ENCODE measurements around the gene CHST3.
"Not testable (repeated sequence)": the region's sequence is repeated elsewhere in the genome, so short reads cannot be mapped to it uniquely, and the experiment has no call there.

The CHST3 gene

DNA sequence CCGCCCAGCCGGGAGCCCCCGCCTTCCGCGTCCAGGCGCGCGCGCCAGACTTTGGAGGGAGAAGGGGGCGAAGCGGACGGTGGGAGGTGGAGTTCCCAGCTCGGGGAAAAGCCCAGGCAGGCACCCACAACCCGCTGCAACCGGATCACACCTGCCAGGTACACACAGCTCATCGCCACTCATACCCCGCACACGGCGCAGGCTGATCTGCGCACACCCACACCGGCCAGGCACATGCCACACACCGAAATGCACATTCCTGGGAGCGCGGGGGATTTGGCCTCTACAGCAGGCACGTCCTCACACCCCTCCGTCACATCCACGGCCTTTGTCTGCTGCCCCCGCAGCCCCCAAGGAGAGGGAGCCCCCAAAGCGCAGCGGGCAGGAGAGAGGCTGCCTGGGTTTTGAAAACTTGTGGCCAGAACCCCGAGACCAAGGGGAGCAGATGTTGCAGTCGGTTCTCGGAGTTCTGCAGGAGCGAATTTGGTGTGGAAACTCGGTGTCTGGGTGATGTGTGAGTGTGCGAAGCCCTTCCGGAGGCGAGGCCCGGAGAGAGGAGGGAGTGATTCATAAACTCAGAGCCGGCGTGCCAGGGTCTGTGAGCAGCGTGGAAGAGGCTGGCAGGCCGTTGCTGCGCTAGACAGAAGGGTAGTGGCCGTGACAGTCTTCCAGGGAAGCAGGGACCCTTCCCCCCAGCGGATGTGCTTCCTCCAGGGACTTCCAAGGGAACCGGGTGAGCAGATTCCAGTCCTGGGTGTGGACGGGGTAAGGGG is 734 bp downstream of the CHST3 start:
- no peak for TF ChIP-seq ZNF274 (IDR thresholded peaks at IDR 0.05; ENCODE audit: low read depth, low read length)
- H3K4me3 ChIP-seq (ENCODE audit: low read length), result peak overlapping the region; percentile 52; the same call in 1 of the 2 replicates

GRCh38 chr10:71965623-71966022 is 1.4 kb downstream of the CHST3 start:
- TF ChIP-seq ZNF274 (IDR thresholded peaks at IDR 0.05; ENCODE audit: low read depth, low read length), result no peak
- H3K4me3 ChIP-seq (ENCODE audit: low read length), result peak overlapping the region; percentile 52; the same call in 1 of the 2 replicates

- no peak overlapping the region; the same call in 1 of the 2 replicates for H3K4me3 ChIP-seq (ENCODE audit: low read length)
- TF ChIP-seq ZNF274 (IDR thresholded peaks at IDR 0.05; ENCODE audit: low read depth, low read length), result no peak
Observed at GRCh38 chr10:71966046-71967004, 2.1 kb downstream of the CHST3 start.

GRCh38 chr10:71967958-71968357 is 3.8 kb downstream of the CHST3 start:
- H3K4me3 ChIP-seq (ENCODE audit: low read length), result not testable (repeated sequence)

- TF ChIP-seq ZNF274 (IDR thresholded peaks at IDR 0.05; ENCODE audit: low read depth, low read length), result no peak
Observed at GRCh38 chr10:71968553-71969474, 4.6 kb downstream of the CHST3 start.

GRCh38 chr10:71969929-71970328 is 5.7 kb downstream of the CHST3 start:
- H3K4me3 ChIP-seq (ENCODE audit: low read length), result no peak overlapping the region
- TF ChIP-seq ZNF274 (IDR thresholded peaks at IDR 0.05; ENCODE audit: low read depth, low read length), result no peak

More at GRCh38 chr10:71968553-71969474, 4.6 kb downstream of the CHST3 start:
- H3K4me3 ChIP-seq (ENCODE audit: low read length), result no peak overlapping the region

GRCh38 chr10:71970331-71970730 is 6.1 kb downstream of the CHST3 start:
- no peak for TF ChIP-seq ZNF274 (IDR thresholded peaks at IDR 0.05; ENCODE audit: low read depth, low read length)
- no peak overlapping the region for H3K4me3 ChIP-seq (ENCODE audit: low read length)

DNA sequence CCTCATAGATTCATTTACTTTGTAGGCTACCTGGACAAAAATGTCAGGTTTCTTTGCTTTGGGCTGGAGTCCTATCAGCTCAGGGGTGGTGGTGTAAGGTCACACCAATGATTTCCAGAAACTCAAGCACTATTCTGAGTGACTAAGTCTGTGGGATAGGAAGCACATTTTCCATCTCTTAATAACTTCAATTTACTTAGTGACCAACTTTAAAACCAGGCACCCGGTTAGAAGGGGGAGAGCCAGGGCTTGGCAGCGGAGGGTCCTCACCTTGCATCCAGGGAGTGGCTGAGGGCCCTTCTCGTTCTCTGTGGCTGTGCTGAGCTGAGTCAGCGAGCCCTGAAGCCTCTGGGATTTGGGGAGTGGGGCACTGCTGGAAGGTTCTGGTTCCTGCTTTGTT is 6.7 kb downstream of the CHST3 start:
- H3K4me3 ChIP-seq (ENCODE audit: low read length), result no peak overlapping the region
- TF ChIP-seq ZNF274 (IDR thresholded peaks at IDR 0.05; ENCODE audit: low read depth, low read length), result no peak

DNA sequence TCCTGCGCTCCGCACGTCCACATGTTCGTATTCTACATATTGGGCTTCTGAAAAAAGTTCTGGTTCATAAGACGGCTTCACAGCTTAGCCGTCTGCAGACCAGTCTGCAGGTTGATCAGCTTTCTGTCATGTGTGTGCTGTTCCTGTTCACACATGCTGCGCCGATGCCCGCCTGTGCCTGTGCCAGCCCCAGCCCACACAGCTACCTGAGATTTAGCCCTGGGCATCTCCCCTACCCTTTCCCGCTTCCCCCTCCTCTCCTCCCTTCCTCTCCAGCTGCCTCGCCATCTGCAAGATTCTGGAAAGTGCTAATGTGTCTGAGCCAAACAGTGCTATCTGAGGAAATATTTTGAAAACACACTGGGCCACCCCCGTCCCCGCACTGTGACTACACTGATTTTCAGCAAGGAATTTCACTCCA is 7.1 kb downstream of the CHST3 start:
- TF ChIP-seq ZNF274 (IDR thresholded peaks at IDR 0.05; ENCODE audit: low read depth, low read length), result no peak
- H3K4me3 ChIP-seq (ENCODE audit: low read length), result no peak overlapping the region

DNA sequence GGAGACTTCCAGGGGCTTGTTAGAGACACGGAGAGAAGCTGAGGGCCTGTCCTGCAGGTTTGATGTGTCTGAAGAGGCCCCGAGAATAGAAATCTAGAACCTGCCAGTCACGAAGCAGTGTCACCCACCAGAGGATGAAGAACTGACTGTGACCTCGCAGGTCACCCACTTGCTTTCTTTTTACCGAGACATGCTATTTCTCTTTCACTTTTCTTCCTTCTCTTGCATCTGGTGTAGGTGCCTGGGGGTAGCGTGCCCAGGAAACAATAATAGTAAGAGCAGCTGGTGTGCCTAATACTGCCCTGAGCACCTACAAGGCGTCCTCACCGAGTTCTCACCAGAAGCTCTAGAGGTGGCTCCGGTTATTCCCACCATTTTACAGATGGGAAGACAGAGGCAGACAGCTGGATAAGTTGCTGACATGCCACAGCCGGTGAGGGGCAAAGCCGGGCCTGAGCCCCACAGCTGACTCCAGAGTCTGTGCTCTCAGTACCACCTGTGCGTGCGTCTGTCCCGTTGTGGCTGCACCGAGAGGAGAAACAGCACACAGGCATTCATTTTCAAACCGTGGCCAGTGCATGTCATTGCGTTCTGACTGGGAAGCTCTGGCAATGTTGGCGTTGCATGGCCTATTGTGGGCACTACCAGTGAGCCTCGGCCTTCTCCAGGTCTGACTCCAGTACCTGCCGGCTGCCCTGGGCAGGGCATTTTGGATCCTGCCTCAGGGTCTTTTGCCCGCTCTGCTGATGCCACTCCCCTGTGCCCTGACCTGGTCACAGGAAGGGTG is 7.8 kb downstream of the CHST3 start:
- H3K4me3 ChIP-seq (ENCODE audit: low read length), result no peak overlapping the region

DNA sequence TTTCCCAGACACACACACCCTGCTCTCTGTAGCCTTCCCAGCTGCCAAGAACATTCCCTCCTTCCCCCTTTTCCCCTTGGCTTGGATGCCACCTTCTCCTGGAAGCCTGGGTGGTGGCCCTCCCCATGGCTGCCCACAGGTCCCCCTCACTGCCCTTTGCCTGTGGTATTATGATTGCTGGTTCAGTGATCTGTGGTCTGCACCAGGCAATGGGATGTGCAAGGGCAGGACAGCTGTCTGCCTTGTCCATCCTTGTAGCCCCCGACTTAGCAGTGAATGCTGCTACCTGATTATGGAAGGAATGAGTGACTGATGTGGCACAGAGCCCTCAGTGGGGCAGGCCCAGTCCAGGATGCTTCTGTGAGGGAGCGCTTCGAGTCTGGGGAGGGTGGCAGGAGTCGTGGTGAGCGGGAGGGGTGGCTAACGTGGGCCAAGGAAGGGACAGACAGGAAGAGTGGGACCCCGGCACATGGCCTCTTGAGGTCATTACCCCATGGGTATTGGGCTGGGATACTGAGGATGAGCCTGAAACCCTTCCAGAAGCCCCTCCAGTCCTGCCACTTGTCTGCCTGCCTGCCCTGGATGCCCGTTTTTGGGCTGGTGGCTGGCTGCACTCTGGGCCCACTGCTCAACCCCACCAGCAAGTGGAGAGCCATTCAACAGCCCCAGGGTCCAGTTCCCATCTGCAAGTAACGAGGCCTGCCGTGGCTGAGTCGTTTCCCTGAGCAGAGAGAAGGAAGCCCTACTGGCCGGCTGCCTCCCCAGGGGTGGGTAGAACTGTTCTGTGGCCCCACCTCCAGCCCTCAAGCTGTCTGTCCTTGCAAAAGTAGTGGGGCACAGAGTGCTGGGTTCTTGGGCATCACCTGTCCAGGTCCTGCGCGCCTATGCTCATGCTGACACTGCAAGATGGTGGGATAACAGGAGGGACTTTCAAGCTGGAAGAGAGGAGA is 8.8 kb downstream of the CHST3 start:
- no peak overlapping the region for H3K4me3 ChIP-seq (ENCODE audit: low read length)
- no peak for TF ChIP-seq ZNF274 (IDR thresholded peaks at IDR 0.05; ENCODE audit: low read depth, low read length)

More for the DNA sequence above, 7.8 kb downstream of the CHST3 start:
- no peak for TF ChIP-seq ZNF274 (IDR thresholded peaks at IDR 0.05; ENCODE audit: low read depth, low read length)

Measured in GM08714 (cell line).